Measurements from ENCODE around the gene SLC2A11. TPM values are rescaled to one million over a fixed set of nuclear protein-coding genes. Genes with fewer than 3 reads are reported as not detected.
"Not testable (repeated sequence)": the region's sequence is repeated elsewhere in the genome, so short reads cannot be mapped to it uniquely, and the experiment has no call there.

The SLC2A11 gene
- total RNA-seq, 1 experiment from 2014 or later = 9.4 TPM

DNA sequence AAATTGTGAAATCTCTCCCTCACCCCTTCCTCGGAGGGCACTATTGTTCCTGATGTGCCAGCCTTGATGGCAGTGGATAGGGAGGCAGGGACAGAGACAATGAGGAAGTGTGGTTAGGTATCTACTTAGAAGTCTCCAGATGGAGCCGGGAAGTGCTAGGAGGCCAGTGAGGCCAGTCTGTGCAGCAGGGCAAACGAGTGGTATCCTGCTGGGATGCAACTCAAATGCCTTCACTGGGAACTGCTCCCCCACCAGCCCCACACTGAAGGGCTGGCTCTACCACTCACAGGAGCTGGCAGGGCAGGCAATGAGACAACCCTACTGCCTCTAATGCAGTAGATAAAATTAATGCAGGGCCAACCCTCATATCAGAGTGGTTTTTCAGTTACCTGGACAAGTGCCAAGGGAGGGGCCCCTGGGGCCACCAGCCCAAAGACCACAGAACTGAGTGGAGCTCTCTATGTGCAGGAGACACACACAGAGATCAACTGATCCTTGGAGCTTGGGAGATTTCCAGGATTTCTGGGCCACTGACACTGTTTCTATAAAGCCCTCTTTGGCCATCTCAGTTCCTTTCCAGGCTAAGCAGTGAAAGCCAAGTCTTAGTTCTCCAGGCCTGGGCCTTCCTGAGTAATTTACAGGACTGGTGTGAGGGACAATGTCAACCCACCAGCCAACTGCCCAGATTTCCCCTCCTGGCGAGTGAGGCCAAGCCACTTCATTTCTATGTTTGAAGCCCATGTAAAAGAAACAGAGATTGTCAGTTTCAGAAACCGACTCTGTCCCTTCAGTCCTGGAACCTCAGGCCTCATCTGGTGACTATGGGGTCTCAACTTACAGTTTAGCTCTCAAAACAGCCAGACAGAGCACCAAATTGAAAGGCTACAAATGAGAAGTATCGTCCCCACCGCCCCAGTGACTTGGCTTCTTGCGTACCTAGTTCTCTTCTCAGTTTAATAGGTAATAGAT lies 40.6 kb downstream of the SLC2A11 start:
- H3K27ac ChIP-seq (ENCODE audit: low read length) = no peak overlapping the region

DNA sequence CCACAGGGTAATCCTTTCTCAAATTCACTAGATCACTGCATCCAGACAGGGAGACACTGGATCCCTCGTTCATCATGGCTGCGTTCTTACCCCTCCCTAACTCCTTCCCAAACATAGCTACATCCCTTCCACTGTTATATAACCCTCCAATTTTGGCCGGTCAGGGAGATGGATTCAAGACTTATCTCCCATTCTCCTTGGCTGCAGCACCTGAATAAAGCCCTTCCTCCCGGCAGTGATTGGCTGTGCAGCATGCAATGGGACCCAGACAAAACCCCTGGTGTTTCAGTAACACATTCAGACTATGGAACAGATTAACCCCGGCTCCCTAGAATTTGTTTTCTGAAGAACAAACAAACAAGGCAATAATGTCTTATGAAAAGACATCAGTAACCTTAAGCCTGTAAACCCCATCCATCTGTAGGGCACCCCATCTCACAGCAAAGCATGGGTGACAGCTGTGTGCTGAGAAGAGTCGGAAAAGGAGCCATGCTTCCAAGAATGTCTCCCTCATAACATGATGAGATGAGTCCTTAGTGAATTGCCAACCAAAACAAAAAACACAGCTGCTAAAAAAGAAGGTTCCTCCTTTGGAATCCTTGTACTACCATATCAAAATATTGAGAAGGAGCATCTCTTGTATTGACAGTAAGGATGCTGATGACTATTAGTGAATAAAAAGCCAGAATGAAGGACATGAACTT lies 41.5 kb downstream of the SLC2A11 start:
- no peak for ATAC-seq
- H4K20me1 ChIP-seq (ENCODE audit: low read length) = peaks cover 18% of the 10 kb centered on the region; the same call in 1 of the 2 replicates

More for the DNA sequence above, 40.6 kb downstream of the SLC2A11 start:
- Histone ChIP-seq H3K4me3 (ENCODE audit: low read length) (no peak overlapping the region), H3K9ac (ENCODE audit: low read length) (no peak overlapping the region), H3K9me2 (replicated peaks; ENCODE audit: low read length) (no peaks in the 10 kb centered on the region), H3K4me1 (ENCODE audit: insufficient read depth, low read length) (peaks cover 16% of the 10 kb centered on the region), H3K4me2 (ENCODE audit: low read length) (no peak overlapping the region), H3K27me3 (ENCODE audit: low read length) (no peaks in the 10 kb centered on the region), H2AFZ (ENCODE audit: low read length) (no peak overlapping the region), H4K20me1 (ENCODE audit: low read length) (peaks cover 18% of the 10 kb centered on the region; the same call in 1 of the 2 replicates), H3K79me2 (ENCODE audit: low read length) (peaks cover 31% of the 10 kb centered on the region), H3F3A (ENCODE audit: low read length, unreplicated experiment) (no peaks in the 10 kb centered on the region), H3K9me3 (ENCODE audit: low read length) (no peaks in the 10 kb centered on the region), H3K36me3 (ENCODE audit: low read depth, low read length) (peaks cover 20% of the 10 kb centered on the region)
- no TSS peak for BruUV-seq (replicated peaks)
- TF ChIP-seq EZH2phosphoT487 (IDR thresholded peaks at IDR 0.05; ENCODE audit: borderline replicate concordance, low read length) (no peak), EZH2 (IDR thresholded peaks at IDR 0.05; ENCODE audit: low read length, unreplicated experiment) (no peak)
- TF ChIP-seq, protein P1, sequence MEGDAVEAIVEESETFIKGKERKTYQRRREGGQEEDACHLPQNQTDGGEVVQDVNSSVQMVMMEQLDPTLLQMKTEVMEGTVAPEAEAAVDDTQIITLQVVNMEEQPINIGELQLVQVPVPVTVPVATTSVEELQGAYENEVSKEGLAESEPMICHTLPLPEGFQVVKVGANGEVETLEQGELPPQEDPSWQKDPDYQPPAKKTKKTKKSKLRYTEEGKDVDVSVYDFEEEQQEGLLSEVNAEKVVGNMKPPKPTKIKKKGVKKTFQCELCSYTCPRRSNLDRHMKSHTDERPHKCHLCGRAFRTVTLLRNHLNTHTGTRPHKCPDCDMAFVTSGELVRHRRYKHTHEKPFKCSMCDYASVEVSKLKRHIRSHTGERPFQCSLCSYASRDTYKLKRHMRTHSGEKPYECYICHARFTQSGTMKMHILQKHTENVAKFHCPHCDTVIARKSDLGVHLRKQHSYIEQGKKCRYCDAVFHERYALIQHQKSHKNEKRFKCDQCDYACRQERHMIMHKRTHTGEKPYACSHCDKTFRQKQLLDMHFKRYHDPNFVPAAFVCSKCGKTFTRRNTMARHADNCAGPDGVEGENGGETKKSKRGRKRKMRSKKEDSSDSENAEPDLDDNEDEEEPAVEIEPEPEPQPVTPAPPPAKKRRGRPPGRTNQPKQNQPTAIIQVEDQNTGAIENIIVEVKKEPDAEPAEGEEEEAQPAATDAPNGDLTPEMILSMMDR (conservative IDR thresholded peaks at IDR 0.05; ENCODE audit: low read depth, low read length) = no peak
- no peak for ATAC-seq
- POLR2A ChIA-PET (ENCODE audit: unreplicated experiment) = no interaction called here
- intact Hi-C loops (cut with micrococcal nuclease) = no loop called here
- no peak for DNase-seq
- CTCF ChIA-PET = no interaction called here

DNA sequence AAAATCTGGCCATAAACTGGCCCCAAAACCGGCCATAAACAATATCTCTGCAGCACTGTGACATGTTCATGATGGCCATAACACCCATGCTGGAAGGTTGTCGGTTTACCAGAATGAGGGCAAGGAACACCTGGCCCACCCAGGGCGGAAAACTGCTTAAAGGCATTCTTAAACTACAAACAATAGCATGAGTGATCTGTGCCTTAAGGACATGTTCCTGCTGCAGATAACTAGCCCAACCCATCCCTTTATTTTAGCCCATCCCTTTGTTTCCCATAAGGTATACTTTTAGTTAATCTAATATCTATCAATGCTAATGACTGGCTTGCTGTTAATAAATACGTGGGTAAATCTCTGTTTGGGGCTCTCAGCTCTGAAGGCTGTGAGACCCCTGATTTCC lies 42.6 kb downstream of the SLC2A11 start:
- H3K4me1 ChIP-seq (ENCODE audit: insufficient read depth, low read length); H3K27ac ChIP-seq (ENCODE audit: low read length); H3K9me2 ChIP-seq (replicated peaks; ENCODE audit: low read length); POLR2A ChIA-PET (ENCODE audit: unreplicated experiment); intact Hi-C loops (cut with micrococcal nuclease); CTCF ChIA-PET; H3K27me3 ChIP-seq (ENCODE audit: low read length); ATAC-seq; H3K4me2 ChIP-seq (ENCODE audit: low read length); DNase-seq; H3F3A ChIP-seq (ENCODE audit: low read length, unreplicated experiment); H2AFZ ChIP-seq (ENCODE audit: low read length); H3K9me3 ChIP-seq (ENCODE audit: low read length); H3K9ac ChIP-seq (ENCODE audit: low read length); H3K4me3 ChIP-seq (ENCODE audit: low read length): not testable (repeated sequence)
- BruUV-seq (replicated peaks) = TSS peak; percentile 13
- peaks cover 20% of the 10 kb centered on the region for H3K79me2 ChIP-seq (ENCODE audit: low read length)
- peaks cover 20% of the 10 kb centered on the region for H3K36me3 ChIP-seq (ENCODE audit: low read depth, low read length)
- H4K20me1 ChIP-seq (ENCODE audit: low read length) = peaks cover 18% of the 10 kb centered on the region; the same call in 1 of the 2 replicates

More for the DNA sequence above, 41.5 kb downstream of the SLC2A11 start:
- Histone ChIP-seq H3K9ac (ENCODE audit: low read length) (no peak overlapping the region), H3K79me2 (ENCODE audit: low read length) (peaks cover 30% of the 10 kb centered on the region), H3K4me2 (ENCODE audit: low read length) (no peak overlapping the region), H3K9me3 (ENCODE audit: low read length) (no peaks in the 10 kb centered on the region), H2AFZ (ENCODE audit: low read length) (no peak overlapping the region), H3F3A (ENCODE audit: low read length, unreplicated experiment) (no peaks in the 10 kb centered on the region), H3K9me2 (replicated peaks; ENCODE audit: low read length) (no peaks in the 10 kb centered on the region), H3K4me3 (ENCODE audit: low read length) (no peak overlapping the region), H3K27me3 (ENCODE audit: low read length) (no peaks in the 10 kb centered on the region), H3K4me1 (ENCODE audit: insufficient read depth, low read length) (peaks cover 9% of the 10 kb centered on the region), H3K27ac (ENCODE audit: low read length) (no peak overlapping the region), H3K36me3 (ENCODE audit: low read depth, low read length) (peaks cover 20% of the 10 kb centered on the region)
- TF ChIP-seq EZH2phosphoT487 (IDR thresholded peaks at IDR 0.05; ENCODE audit: borderline replicate concordance, low read length) (no peak), EZH2 (IDR thresholded peaks at IDR 0.05; ENCODE audit: low read length, unreplicated experiment) (no peak)
- TF ChIP-seq, protein P1 (conservative IDR thresholded peaks at IDR 0.05; ENCODE audit: low read depth, low read length) = no peak
- intact Hi-C loops (cut with micrococcal nuclease) = no loop called here
- POLR2A ChIA-PET (ENCODE audit: unreplicated experiment) = no interaction called here
- no peak for DNase-seq
- BruUV-seq (replicated peaks) = no TSS peak
- CTCF ChIA-PET = no interaction called here
